ENCODE measurements around the gene FGF4.

FGF4 gene

GRCh38 chr11:69745201-69745600 is 29.9 kb downstream of the FGF4 start:
- DNase-seq, result no peak
- in situ Hi-C loops (cut with HindIII; ENCODE audit: low pct_ligation_motif_present, low pct_unique_long_range_greater_than_20kb, low sequenced_read_pairs), result no loop called here

GRCh38 chr11:69744435-69744834 is 30.7 kb downstream of the FGF4 start:
- in situ Hi-C loops (cut with HindIII; ENCODE audit: low pct_ligation_motif_present, low pct_unique_long_range_greater_than_20kb, low sequenced_read_pairs), result no loop called here
- DNase-seq, result peak; percentile 44

GRCh38 chr11:69734841-69735240 is 40.3 kb downstream of the FGF4 start:
- in situ Hi-C loops (cut with HindIII; ENCODE audit: low pct_ligation_motif_present, low pct_unique_long_range_greater_than_20kb, low sequenced_read_pairs), result no loop called here
- no peak for DNase-seq

GRCh38 chr11:69734367-69734766 is 40.8 kb downstream of the FGF4 start:
- no peak for DNase-seq
- in situ Hi-C loops (cut with HindIII; ENCODE audit: low pct_ligation_motif_present, low pct_unique_long_range_greater_than_20kb, low sequenced_read_pairs), result no loop called here

GRCh38 chr11:69732910-69733309 is 42.2 kb downstream of the FGF4 start:
- no peak for DNase-seq
- in situ Hi-C loops (cut with HindIII; ENCODE audit: low pct_ligation_motif_present, low pct_unique_long_range_greater_than_20kb, low sequenced_read_pairs), result no loop called here

GRCh38 chr11:69731110-69731509 is 44.0 kb downstream of the FGF4 start:
- in situ Hi-C loops (cut with HindIII; ENCODE audit: low pct_ligation_motif_present, low pct_unique_long_range_greater_than_20kb, low sequenced_read_pairs), result no loop called here
- no peak for DNase-seq

- in situ Hi-C loops (cut with HindIII; ENCODE audit: low pct_ligation_motif_present, low pct_unique_long_range_greater_than_20kb, low sequenced_read_pairs), result no loop called here
- DNase-seq, result no peak
These were observed 44.6 kb downstream of the FGF4 start for GRCh38 chr11:69730500-69730899.

- no peak for DNase-seq
- in situ Hi-C loops (cut with HindIII; ENCODE audit: low pct_ligation_motif_present, low pct_unique_long_range_greater_than_20kb, low sequenced_read_pairs), result no loop called here
These were observed 45.9 kb downstream of the FGF4 start for GRCh38 chr11:69729252-69729651.

GRCh38 chr11:69727266-69727665 is 47.9 kb downstream of the FGF4 start:
- in situ Hi-C loops (cut with HindIII; ENCODE audit: low pct_ligation_motif_present, low pct_unique_long_range_greater_than_20kb, low sequenced_read_pairs), result no loop called here
- no peak for DNase-seq

GRCh38 chr11:69726481-69726880 is 48.7 kb downstream of the FGF4 start:
- in situ Hi-C loops (cut with HindIII; ENCODE audit: low pct_ligation_motif_present, low pct_unique_long_range_greater_than_20kb, low sequenced_read_pairs), result no loop called here
- no peak for DNase-seq

- in situ Hi-C loops (cut with HindIII; ENCODE audit: low pct_ligation_motif_present, low pct_unique_long_range_greater_than_20kb, low sequenced_read_pairs), result no loop called here
- no peak for DNase-seq
These were observed 49.1 kb downstream of the FGF4 start for GRCh38 chr11:69726019-69726418.

- no peak for DNase-seq
- in situ Hi-C loops (cut with HindIII; ENCODE audit: low pct_ligation_motif_present, low pct_unique_long_range_greater_than_20kb, low sequenced_read_pairs), result no loop called here
These were observed 53.4 kb downstream of the FGF4 start for GRCh38 chr11:69721745-69722144.

- in situ Hi-C loops (cut with HindIII; ENCODE audit: low pct_ligation_motif_present, low pct_unique_long_range_greater_than_20kb, low sequenced_read_pairs), result no loop called here
- DNase-seq, result no peak
These were observed 54.0 kb downstream of the FGF4 start for GRCh38 chr11:69721106-69721505.
